HepG2 (cell line): ENCODE results near the gene TRAPPC10. TPM values are rescaled to one million over a fixed set of nuclear protein-coding genes. Genes with fewer than 3 reads are reported as not detected.

ENCODE experiments used
- FOSL1 ChIP-seq: sonication (generic); formaldehyde crosslinking; IDR thresholded peaks from 2 replicates; pipeline ENCODE4 v1.9.0; 2021; ENCODE audit warnings: missing genetic modification reagents, borderline replicate concordance
- HNRNPL ChIP-seq: fragments of 200-400 bp; formaldehyde crosslinking; IDR thresholded peaks from 2 replicates; pipeline ENCODE4 v1.6.1; 2017; ENCODE audit warnings: mild to moderate bottlenecking, low read depth, low read length
- MEF2D ChIP-seq: sonication (generic); formaldehyde crosslinking; IDR thresholded peaks from 2 replicates; pipeline ENCODE4 v1.5.1; 2020; ENCODE audit warnings: mild to moderate bottlenecking, missing genetic modification reagents
- MTF1 ChIP-seq: sonication (generic); formaldehyde crosslinking; IDR thresholded peaks from 2 replicates; pipeline ENCODE4 v1.5.0; 2020; ENCODE audit warnings: missing genetic modification reagents
- NONO ChIP-seq, 2 experiments: fragments of 450-650 bp in 1 of 2; sonication (generic) in 1 of 2; formaldehyde crosslinking in 1 of 2; IDR thresholded peaks in 1 of 2; conservative IDR thresholded peaks in 1 of 2; 2 replicates each; pipeline versions ENCODE4 v1.6.1 to v1.8.0; 2017 to 2022; ENCODE audit warnings: mild to moderate bottlenecking in 1 of 2, missing genetic modification reagents in 1 of 2, moderate library complexity in 1 of 2
- polyA plus RNA-seq, 8 experiments: library from polyadenylated mRNA; depleted of rRNA in 3 of 8; stranded (reverse) in 7 of 8; unstranded in 1 of 8; fragments of >200 nt; fragmentation: Illumina TruSeq in 4 of 8; extraction: Trizol in 4 of 8; gene quantifications; 2 replicates each; pipeline versions ENCODE4 v1.2.1 to v1.2.3, GENCODE V29; 2011 to 2016; ENCODE audit warnings: low read depth in 4 of 8, missing spikeins in 1 of 8, mixed read lengths in 1 of 8; ENCODE audit not compliant: insufficient read depth in 1 of 8
- total RNA-seq, 5 experiments: library from RNA; depleted of rRNA; stranded (reverse); fragments of >200 nt; fragmentation: Illumina TruSeq; extraction: Trizol; gene quantifications; 2 replicates each; pipeline ENCODE4 v1.2.3, GENCODE V29; 2016; ENCODE audit warnings: low read depth in 1 of 5
- TF ChIP-seq, protein P1 (sequence below), 2 experiments: sonication (generic) in 1 of 2; formaldehyde crosslinking in 1 of 2; IDR thresholded peaks; 2 replicates each; pipeline versions ENCODE4 v1.6.1 to v1.9.0; 2014 to 2022; ENCODE audit warnings: antibody characterized with exemption in 1 of 2, borderline replicate concordance in 1 of 2, inconsistent platforms in 1 of 2, low read depth in 1 of 2, missing genetic modification reagents in 1 of 2

Gene TRAPPC10
- total and polyA plus RNA-seq, 2 of the 13 experiments (the other 11 are each of a cell fraction or from before 2014, with no cell fraction given) = 10.6 to 16.5 TPM

DNA sequence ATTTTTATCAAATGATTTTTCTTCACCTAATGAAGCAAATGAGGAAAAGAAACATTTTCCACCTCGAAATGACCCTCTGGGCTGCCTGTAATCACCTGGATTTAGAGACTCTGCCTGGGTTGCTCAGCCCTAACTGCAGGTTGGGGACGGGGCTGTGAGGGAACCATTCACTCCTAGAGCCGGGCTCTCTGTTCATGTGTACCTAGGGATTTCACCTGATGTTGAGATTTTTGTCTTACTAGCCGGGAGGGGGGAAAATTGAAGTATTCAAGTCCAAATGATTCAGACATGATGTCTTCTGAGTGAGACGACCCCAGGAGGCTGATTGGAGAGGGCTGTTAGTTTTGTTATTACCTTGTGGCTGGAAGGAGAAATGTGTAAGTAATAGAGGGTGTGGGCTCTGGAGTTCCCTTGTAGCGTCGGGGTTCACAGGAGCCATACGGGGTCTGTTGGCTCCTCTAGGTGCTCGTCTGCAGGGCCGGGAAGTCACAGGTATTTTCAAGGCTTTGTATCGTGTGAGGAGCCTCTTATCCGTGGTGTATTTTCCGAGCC, 52.8 kb downstream of the TRAPPC10 start (continued):
- TF ChIP-seq, protein P1, sequence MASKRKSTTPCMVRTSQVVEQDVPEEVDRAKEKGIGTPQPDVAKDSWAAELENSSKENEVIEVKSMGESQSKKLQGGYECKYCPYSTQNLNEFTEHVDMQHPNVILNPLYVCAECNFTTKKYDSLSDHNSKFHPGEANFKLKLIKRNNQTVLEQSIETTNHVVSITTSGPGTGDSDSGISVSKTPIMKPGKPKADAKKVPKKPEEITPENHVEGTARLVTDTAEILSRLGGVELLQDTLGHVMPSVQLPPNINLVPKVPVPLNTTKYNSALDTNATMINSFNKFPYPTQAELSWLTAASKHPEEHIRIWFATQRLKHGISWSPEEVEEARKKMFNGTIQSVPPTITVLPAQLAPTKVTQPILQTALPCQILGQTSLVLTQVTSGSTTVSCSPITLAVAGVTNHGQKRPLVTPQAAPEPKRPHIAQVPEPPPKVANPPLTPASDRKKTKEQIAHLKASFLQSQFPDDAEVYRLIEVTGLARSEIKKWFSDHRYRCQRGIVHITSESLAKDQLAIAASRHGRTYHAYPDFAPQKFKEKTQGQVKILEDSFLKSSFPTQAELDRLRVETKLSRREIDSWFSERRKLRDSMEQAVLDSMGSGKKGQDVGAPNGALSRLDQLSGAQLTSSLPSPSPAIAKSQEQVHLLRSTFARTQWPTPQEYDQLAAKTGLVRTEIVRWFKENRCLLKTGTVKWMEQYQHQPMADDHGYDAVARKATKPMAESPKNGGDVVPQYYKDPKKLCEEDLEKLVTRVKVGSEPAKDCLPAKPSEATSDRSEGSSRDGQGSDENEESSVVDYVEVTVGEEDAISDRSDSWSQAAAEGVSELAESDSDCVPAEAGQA (IDR thresholded peaks at IDR 0.05; ENCODE audit: low read depth) = no peak
- TF ChIP-seq, protein P1 (CRISPR knock-in tag; IDR thresholded peaks at IDR 0.05; ENCODE audit: borderline replicate concordance) = no peak
- TF ChIP-seq FOSL1 (CRISPR knock-in tag) (no peak), MTF1 (CRISPR knock-in tag) (no peak), MEF2D (CRISPR knock-in tag) (no peak), HNRNPL (no peak), NONO (IDR thresholded peaks at IDR 0.05) (no peak), NONO (CRISPR knock-in tag; conservative IDR thresholded peaks at IDR 0.05) (no peak)
